Measurements from ENCODE around the gene PCSK6.

Gene PCSK6

GRCh38 chr15:101523560-101523940 lies 34.0 kb upstream of the PCSK6 start:
- TF ChIP-seq, protein P1, sequence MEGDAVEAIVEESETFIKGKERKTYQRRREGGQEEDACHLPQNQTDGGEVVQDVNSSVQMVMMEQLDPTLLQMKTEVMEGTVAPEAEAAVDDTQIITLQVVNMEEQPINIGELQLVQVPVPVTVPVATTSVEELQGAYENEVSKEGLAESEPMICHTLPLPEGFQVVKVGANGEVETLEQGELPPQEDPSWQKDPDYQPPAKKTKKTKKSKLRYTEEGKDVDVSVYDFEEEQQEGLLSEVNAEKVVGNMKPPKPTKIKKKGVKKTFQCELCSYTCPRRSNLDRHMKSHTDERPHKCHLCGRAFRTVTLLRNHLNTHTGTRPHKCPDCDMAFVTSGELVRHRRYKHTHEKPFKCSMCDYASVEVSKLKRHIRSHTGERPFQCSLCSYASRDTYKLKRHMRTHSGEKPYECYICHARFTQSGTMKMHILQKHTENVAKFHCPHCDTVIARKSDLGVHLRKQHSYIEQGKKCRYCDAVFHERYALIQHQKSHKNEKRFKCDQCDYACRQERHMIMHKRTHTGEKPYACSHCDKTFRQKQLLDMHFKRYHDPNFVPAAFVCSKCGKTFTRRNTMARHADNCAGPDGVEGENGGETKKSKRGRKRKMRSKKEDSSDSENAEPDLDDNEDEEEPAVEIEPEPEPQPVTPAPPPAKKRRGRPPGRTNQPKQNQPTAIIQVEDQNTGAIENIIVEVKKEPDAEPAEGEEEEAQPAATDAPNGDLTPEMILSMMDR (IDR thresholded peaks at IDR 0.05; ENCODE audit: low read depth, low read length), result no peak
- no peak for DNase-seq (ENCODE audit: low read depth in 2 of 2)
- no peak overlapping the region for H3K4me3 ChIP-seq (replicated peaks in 1 of 2; ENCODE audit: low read depth in 2 of 2, low read length in 2 of 2)

DNA sequence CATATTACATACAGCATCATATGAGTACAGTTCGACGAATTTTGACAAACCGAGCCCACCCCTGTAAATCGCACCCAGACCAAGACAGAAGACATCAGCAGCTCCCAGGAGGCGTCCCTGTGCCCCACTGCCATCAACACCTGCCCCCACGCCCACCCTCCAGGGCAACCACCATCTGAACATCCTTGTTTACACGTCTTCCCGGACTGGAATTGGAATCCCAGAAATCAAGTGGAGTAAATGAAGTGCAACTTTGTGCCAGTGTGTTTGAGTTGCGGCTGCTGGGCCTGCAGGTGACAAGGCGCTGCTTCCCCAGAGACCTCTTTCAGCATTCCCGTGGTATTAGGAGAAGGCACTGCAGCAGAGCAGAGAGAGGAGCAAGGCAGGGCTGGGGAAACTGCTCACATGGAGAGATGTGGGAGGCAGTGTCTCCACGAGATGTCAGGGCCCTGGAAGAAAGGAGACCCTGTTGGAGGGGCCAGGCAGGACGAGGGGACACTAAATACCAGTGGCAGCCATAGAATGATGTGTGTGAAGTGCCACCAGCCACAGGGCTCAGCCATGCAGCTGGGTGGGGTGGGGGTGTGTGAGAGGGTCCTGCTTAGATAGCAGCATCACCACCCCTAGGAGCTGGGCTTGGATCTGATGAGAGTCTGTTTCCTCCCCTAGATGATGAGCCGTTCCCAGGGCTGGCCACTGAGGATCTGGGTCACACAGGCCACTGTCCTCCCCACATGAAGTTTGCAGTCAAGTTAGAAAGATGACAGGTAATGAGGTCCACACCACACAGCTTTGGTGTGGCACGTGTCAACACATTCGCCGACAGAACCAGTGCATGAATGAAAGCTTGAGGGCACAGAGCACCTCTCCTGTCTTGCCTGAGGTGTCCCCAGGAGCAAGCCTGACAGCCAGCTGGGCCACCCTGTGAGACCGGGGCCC lies 33.4 kb upstream of the PCSK6 start:
- no peak for DNase-seq (ENCODE audit: low read depth in 2 of 2)
- H3K4me3 ChIP-seq (replicated peaks in 1 of 2; ENCODE audit: low read depth in 2 of 2, low read length in 2 of 2), result no peak overlapping the region
- TF ChIP-seq, protein P1 (IDR thresholded peaks at IDR 0.05; ENCODE audit: low read depth, low read length), result no peak

DNA sequence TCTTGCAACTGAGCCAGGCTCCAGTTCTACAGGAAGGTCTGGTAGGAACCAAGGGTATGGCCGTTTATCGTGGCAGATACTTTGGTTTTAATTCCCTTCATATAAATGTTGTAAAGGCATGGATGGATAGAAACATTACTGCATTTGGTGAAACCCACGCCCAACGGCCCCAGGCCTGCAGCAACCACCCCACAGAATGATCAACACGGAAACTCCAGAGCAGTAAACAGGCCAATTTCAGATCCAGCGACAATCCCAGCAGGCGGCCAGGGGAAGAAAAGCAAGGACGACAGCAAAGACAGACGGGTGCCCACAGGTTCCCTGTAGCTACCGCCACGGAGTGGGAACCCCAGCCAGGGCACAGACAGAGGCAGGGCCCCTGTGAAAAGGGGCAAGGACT lies 32.6 kb upstream of the PCSK6 start:
- TF ChIP-seq, protein P1 (IDR thresholded peaks at IDR 0.05; ENCODE audit: low read depth, low read length), result no peak
- H3K4me3 ChIP-seq (replicated peaks in 1 of 2; ENCODE audit: low read depth in 2 of 2, low read length in 2 of 2), result no peak overlapping the region
- no peak for DNase-seq (ENCODE audit: low read depth in 2 of 2)

DNA sequence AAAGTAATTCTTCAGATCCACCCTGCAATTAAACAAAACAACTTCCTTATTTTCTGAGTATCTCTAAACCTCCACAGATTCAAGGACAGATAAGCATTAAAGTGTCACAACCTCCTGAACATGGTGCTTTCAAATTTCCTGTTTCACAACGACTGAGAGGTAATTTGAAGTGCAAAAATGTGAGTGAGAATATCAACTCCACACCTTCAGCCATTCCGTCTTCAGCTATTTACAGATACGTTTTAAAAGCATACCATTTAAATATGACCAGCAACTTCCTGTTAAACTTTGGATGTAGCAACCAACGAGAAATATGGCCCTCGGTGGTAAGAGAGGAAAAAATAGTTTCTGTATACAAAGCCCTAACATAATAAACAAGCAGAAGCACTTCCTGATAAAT lies 32.1 kb upstream of the PCSK6 start:
- H3K4me3 ChIP-seq (replicated peaks in 1 of 2; ENCODE audit: low read depth in 2 of 2, low read length in 2 of 2), result no peak overlapping the region
- no peak for DNase-seq (ENCODE audit: low read depth in 2 of 2)
- TF ChIP-seq, protein P1 (IDR thresholded peaks at IDR 0.05; ENCODE audit: low read depth, low read length), result no peak

DNA sequence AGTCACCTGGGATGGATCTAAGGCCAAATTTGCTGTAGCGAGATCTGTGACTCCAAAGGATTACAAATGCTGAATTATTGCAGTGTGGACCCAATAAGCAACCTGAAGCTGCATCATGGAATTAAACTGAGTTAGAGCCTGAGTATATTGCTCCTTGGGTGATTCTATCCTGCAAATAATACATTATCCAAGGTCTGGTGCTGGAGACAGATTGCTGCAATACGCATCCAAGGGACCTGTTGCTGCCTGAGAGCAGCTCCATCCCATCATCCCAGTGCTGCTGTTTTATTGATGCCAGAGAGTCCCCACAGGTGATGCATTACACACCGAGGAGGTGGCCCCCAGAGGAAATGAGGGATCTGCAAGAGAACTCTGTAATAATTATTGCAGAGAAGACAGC lies 31.6 kb upstream of the PCSK6 start:
- no peak overlapping the region for H3K4me3 ChIP-seq (replicated peaks in 1 of 2; ENCODE audit: low read depth in 2 of 2, low read length in 2 of 2)
- TF ChIP-seq, protein P1 (IDR thresholded peaks at IDR 0.05; ENCODE audit: low read depth, low read length), result no peak
- no peak for DNase-seq (ENCODE audit: low read depth in 2 of 2)

DNA sequence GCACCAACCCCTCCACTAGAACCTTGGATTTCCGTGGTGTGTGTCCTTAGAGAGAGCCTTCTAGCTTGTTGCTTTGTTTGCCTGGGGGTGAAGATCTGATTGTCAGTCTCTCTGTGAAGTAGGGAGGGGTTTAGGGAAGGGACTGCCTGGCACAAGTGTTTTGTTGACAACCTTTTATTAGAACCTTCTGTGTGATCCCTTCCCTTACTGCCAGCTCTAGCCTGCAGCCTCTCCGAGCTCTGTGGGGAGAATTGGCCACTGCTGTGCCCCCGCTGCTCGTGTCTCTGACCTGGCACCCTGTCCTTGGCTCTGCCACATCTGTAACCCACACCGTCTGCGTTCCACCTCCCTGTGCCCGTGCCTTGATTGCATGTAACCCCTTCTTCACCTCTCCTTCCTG lies 30.9 kb upstream of the PCSK6 start:
- H3K4me3 ChIP-seq (replicated peaks in 1 of 2; ENCODE audit: low read depth in 2 of 2, low read length in 2 of 2), result no peak overlapping the region
- TF ChIP-seq, protein P1 (IDR thresholded peaks at IDR 0.05; ENCODE audit: low read depth, low read length), result no peak
- DNase-seq (ENCODE audit: low read depth in 2 of 2), result no peak

All from cardiac fibroblast (primary cell).